Adrenal gland (tissue), 5 donors: ENCODE data around the gene NBPF3.
A peak's percentile ranks its signal among the peaks of the same experiment; 100 is the strongest.

Experiments
- CTCF ChIP-seq, 6 experiments: fragments of 450-650 bp in 4 of 6; fragments of 200-600 bp in 2 of 6; sonication (generic) in 1 of 6; IDR thresholded peaks; 1 replicate in 5 of 6; 2 replicates in 1 of 6; pipeline versions ENCODE4 v1.5.1 to v1.8.0; 2016 to 2021; ENCODE audit warnings: antibody characterized with exemption in 6 of 6, mild to moderate bottlenecking in 2 of 6, moderate library complexity in 1 of 6
- POLR2A ChIP-seq, 2 donors: fragments of 450-650 bp; IDR thresholded peaks; one replicate each; pipeline ENCODE4 v1.6.1; 2017; ENCODE audit warnings: antibody characterized with exemption in 2 of 2, mild to moderate bottlenecking in 2 of 2, moderate library complexity in 1 of 2
- donor health status: DM: no; HTN: no; CAD: no.

DNA sequence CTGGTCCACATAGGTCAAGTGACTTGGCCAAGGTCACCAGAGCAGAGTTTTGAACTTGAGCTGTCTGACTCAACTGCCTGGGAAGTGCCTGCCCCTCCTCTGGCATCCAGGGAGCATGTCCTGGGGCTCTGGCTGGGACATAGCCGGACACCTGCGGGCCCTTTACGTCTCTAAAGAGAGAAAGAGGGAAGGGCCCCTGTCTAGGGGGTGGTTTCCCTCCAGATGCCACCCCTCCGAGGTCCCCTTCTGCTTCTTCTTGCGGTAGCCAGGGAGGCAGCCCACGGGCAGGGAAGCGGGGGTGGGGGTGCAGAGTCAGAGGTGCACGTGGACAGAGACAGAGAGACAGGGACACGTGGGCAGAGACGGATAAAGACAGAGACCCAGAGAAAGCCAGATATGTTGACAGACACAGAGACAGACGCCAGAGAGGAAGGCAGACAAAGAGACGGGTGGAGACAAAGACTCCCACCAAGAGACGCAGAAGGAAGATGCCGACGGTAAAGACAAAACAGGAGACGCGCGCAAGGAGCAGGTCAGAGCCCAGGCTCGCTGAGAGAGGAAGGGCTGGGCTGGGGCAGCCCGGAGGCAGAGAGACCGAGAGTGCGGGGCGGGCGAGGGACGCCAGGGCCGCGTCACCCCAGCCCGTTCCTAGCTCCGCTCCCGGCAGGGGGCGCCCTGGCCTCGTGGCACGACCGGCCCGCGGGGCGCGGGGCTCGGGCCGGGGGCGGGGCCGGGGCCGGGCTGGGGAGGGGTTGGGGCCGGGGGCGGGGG is 68.8 kb downstream of the NBPF3 start:
- TF ChIP-seq CTCF (IDR thresholded peaks at IDR 0.05) (peak; percentile 18 to 74 (median 56)), POLR2A (IDR thresholded peaks at IDR 0.05) (no peak)
